Activated CD8-positive, alpha-beta memory T cell treated with anti-CD3 and anti-CD28 coated beads, Interleukin-2, amount 50 U/mL, for 24 hours (primary cell): ENCODE results near the gene C1QTNF7.

Experiments
- DNase-seq: peaks from one replicate; pipeline ENCODE4 v3.0.0-alpha.2; 2020; ENCODE audit errors: extremely low read depth

C1QTNF7 gene

GRCh38 chr4:15457406-15458201 lies 29.8 kb downstream of the C1QTNF7 start:
- no peak for DNase-seq

DNA sequence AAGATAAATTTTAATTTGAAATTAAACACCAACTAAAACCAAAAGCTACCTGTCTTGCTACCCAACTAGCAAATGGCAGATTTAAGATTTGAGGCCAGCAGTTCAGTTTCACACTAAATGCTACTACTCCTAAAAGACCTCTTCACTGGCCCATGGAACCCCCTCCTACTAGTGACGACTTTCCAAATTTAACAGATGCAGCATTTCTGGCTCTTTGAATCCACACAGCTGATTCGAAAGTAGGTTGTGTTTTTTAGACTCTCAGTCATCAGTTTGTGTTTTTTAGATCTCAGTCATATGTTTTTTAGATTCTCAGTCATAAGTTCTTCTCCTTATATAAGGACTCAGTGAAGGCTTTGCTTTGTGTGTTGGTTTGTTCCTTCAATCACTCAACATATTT lies 30.8 kb downstream of the C1QTNF7 start:
- DNase-seq, result no peak

DNA sequence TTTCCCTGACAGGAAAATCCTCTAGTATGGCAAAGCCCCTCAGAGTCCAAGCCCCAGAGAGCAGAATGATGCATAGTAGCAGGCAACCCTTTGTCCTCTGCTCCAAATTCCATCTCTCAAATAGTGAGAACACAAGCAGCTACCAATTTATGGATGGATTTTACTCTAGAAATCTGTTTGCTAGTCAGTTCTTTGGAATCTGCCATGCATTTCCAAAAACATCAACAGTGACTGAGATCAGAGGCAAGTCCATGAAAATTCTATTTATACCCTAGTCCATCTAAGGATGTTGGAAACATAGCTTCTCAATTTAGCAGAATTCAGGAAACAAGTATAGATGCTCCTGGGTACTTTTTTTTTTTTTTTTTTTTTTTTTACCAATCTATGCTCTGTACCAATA lies 31.9 kb downstream of the C1QTNF7 start:
- DNase-seq, result no peak

DNA sequence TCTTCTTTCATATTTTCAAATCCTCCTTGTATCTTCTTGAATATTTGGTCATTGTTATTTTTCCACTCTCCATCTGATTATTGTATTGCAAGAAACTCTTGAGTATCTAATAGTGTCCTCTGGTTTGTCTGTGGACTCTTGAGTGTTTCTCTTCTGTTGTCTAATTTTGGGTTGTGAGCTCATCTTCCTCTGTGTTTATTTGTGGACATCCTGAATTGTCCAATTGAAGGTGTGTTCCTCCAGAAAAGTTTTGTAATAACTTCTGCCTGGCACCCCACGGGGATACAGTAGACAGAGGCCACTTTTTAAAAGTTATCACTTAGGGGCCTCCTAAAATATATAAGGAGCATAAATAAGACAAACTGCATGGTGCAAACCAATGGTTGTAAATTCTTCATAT lies 38.8 kb downstream of the C1QTNF7 start:
- DNase-seq, result no peak

GRCh38 chr4:15469402-15470127 lies 41.7 kb downstream of the C1QTNF7 start, which contains the start of gene CC2D2A:
Gene CC2D2A (plus strand): TSS chr4:15469882. CDS start chr4:15475933, 6,051 bp downstream.
- no peak for DNase-seq

GRCh38 chr4:15470128-15470475 lies 42.3 kb downstream of the C1QTNF7 start:
- DNase-seq, result no peak

- DNase-seq, result no peak
Observed at GRCh38 chr4:15476396-15476795, 48.6 kb downstream of the C1QTNF7 start.

DNA sequence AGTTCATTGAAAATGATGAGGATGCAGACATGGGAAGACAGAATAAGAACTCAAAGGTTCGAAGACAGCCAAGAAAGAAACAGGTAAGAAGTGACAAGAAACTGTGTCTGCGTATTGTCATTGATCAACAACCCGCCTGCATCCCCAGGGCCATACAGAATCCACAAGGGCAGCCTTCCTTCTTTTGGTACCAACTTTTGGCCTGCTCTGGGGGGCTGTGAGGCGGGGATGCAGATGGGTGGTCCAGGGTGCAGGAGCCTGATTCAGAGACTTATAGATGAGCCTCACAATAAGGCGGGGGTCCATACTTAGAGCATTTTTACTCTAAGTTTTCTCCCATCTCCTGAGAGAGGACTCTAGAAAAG lies 50.9 kb downstream of the C1QTNF7 start:
- no peak for DNase-seq

- no peak for DNase-seq
Observed at GRCh38 chr4:15479089-15479912, 51.5 kb downstream of the C1QTNF7 start.

GRCh38 chr4:15479913-15480185 lies 52.0 kb downstream of the C1QTNF7 start:
- DNase-seq, result no peak

DNA sequence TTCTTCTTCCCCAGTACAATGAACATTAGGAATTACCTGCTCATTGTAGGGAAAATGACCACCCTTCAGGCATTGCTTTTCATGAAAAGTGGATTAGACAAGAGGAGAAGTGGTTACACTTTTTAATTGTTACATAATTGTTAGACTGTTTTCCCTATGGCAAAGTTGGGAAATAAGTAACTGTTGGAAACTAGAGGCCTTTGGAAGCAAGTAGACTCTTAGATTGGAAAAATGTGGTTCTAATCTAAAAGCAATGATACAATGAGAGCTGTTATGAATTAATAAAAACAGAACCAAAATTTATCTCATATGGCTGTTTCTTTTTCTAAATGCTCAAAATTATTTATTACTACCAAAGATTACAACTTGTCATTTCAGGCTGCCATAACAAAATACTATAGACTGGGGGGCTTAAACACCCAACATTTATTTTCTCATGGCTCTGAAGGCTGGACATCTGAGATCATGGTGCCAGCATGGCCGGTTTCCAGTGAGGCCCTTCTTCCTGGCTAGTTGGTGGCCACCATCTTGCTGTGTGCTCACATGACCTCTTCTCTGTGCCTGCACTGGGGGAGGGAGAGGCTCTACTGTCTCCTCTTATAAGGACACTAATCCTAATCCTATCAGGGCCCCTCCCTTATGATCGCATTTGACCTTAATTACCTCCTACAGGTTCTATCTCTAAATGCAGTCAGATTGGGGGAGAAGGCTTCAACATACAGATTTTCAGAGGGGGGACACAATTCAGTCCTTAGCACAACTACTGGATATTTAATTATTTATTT lies 54.3 kb downstream of the C1QTNF7 start:
- DNase-seq, result no peak

DNA sequence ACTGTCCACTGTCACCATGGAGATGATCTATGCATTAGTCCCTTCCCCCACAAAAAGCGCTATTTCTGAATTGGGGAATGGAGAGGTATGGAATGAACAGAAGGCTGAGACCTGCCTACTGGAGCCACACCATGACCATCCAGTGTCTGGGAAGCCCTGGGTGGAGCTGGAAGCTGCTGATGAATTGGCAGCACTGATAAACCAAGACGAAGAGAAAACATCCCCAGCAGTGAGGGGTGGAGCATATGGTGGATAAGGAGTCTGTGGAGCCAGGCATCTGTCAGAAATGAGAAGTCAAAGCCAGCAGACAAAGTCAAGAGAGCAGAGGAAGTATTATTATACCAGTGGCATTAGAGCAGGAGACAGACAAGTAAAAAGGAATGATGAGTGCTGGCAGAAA lies 55.0 kb downstream of the C1QTNF7 start:
- DNase-seq, result no peak

- DNase-seq, result no peak
Observed at GRCh38 chr4:15488136-15488535, 60.3 kb downstream of the C1QTNF7 start.

- no peak for DNase-seq
Observed at GRCh38 chr4:15488658-15489470, 61.0 kb downstream of the C1QTNF7 start.

- no peak for DNase-seq
Observed at GRCh38 chr4:15489551-15489950, 61.7 kb downstream of the C1QTNF7 start.

DNA sequence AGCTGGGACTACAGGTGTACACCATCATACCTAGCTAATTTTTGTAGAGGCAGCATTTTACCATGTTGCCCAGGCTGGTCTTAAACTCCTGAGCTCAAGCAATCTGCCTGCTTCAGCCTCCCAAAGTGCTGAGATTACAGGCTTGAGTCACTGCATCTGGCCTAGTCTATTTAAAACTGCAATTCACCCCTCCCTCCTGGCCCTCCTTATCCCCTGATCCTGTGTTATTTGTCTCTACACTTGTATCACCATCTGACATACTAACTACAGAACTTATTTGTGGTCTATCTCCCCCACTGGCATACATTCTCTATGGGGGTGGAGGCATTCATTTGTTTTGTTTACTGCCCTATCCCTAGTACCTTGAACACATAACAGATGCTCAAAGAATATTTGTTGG lies 65.6 kb downstream of the C1QTNF7 start:
- no peak for DNase-seq

DNA sequence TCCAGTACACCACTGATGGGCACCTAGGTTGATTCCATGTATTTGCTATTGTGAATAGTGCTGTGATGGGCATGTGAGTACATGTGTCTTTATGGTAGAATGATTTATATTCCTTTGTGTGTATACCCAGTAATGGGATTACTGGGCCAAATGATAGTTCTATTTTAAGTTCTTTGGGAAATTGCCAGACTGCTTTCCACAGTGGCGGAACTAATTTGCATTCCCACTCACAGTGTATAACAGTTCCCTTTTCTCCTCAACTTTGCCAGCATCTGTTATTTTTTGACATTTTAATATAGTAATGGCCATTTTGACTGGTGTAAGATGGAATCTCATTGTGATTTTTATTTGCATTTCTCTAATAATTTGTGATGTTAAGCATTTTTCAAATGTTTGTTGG lies 67.8 kb downstream of the C1QTNF7 start:
- no peak for DNase-seq
